Measurements from ENCODE around the gene ZNF594.
A peak's percentile ranks its signal among the peaks of the same experiment; 100 is the strongest.
"Not testable (repeated sequence)": the region's sequence is repeated elsewhere in the genome, so short reads cannot be mapped to it uniquely, and the experiment has no call there.

ZNF594 gene

DNA sequence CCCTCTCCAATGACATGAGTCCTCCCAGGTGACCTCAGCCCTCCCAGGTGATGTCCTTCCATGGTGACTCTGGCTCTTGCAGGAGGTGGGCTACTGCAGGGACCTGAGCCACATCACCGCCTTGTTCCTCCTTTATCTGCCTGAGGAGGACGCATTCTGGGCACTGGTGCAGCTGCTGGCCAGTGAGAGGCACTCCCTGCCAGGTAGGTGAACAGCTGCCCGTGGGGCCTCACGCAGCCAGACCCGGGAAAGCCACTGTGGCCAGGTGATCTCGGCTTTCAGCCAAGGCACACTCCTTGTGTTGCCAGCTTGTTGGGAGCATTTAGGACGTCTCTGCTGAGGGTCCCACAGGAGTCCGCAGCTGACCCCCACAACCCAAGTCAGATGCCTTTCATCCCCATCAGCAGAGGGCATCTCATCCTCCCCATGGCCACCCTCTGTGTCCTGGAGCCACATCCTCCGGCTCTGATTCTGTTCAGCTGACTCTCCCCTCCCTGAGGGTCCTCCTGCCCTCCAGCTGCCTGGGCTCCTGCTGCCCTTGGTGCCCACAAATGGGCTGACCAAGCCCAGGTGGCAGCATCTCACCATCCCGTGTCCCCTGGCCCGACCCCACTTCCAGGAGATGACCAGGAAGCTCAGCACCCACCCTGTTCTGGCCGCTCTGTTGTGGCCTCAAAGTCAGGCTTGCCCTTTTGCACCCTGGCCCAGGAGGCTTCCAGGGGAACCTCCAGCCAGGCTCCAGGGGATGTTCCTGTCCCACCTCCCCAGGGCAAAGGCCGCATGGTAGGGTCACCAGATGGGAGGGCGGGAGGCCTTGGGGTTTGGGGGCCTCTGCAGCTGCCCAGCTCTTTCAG lies 55.7 kb downstream of the ZNF594 start:
- peak in 1 of 2 experiments; percentile 10 for DNase-seq

DNA sequence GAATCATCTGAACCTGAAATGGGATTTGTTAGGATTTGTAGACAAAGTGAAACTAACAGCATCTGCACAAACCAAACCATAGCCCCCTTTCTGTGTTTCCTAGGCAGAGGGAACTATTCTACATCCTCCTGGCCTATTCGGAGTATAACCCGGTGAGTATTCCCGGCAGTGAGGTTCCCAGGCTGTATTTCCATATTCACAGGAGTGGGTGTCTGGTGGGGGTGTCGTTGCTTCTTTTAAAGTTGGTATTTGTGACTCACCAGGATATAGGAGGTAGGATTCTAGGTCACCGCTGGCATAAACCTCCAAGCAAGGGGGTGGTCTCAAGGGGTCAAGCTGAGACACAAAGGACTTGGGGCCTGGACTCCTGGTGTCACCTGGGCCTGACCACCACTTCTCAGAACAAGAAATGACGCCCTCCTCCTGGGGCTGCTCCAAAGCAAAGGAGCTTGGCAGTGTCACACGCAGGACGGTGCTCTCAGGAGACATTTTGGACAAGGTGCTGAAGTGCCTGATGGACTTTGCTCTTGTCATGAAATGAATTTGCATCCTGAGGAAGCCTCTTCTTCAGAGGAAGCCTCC lies 56.4 kb downstream of the ZNF594 start:
- DNase-seq = not testable (repeated sequence)

DNA sequence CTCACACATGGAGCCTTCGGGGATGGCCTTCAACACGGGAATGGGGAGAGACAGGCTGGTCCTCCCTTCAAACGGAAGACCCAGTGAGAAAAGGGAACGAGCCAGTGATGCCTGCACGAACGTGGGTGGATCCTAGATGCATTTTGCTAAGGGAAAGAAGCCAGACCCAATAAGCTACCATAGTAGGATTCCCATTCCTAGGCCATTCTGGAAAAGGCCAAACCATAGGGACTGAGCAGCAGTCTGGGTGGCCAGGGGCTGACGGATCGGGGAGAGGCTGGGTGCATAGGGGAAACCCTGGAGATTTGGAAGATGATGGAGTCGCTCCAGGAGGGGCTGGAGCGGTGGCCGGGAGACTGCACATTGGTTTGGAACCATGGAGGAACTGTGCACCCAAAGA lies 57.1 kb downstream of the ZNF594 start:
- DNase-seq = peak in 1 of 2 experiments; percentile 5

DNA sequence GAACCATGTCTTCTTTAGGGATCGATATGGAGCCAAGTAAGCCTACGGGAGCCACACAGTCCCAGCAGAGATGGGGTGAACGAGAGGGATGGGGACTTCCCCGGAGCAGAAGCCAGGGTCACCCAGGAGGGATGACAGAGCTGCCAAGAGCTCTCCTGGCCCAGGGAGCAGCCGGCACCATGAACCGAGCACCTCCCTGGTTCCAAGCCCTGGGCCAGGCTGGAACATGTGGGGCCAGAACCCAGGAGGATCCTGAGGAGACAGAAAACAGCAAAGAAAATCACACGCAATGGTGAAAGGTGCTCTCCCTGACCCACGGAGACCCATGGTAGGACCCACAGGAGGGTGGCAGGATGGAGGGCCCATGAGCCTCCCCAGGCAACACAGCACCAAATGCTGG lies 57.7 kb downstream of the ZNF594 start:
- DNase-seq = peak in 1 of 2 experiments; percentile 8

DNA sequence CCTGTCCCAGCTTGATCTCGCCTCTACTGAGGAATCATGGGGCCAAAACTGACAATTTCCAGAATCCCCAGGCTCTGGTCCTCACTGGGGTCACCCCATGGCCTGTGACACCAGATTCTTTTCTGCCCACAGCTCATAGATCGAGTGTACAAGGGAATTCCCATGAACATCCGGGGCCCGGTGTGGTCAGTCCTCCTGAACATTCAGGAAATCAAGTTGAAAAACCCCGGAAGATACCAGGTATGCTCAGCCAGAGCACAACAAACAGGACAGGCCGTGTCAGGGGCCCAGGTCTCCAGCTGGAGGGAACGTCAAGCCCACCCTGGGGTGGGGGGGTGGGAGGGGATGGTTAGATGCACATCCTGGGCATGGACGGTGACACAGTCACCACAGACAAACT lies 58.4 kb downstream of the ZNF594 start:
- no peak for DNase-seq

DNA sequence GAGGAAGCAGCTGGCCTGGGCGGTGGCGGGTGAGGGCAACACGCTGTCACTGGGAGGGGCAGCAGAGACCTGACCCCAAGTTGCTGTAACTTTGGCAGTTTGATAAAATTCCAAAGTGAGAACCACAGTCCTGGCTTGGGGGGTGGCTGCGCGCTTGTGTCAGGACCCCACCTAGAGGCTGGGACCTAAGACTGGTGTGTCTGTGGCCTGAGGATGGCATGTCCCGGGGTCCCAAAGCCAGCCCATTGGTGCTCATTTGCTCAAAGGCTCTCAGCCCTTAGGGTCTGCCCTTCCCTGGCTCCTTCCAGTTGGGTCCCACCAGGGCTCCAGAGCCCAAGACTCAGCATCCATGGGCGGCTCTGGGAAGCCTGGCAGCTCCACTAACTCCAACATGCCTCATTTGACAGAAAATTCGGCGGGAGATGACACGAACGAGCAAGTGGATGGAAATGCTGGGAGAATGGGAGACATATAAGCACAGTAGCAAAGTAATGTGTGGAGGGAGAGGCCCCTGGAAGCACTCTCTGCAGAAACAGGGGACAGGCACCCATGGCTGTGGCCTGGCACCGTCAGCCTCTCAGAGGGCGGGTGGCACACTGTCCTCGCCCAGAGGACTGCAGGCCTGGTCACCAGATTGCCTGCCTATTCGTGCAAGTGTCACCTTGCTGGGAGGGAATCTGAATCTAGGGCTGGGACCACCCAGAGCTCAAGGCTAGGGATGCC lies 59.0 kb downstream of the ZNF594 start:
- peak in 1 of 2 experiments; percentile 7 for DNase-seq

DNA sequence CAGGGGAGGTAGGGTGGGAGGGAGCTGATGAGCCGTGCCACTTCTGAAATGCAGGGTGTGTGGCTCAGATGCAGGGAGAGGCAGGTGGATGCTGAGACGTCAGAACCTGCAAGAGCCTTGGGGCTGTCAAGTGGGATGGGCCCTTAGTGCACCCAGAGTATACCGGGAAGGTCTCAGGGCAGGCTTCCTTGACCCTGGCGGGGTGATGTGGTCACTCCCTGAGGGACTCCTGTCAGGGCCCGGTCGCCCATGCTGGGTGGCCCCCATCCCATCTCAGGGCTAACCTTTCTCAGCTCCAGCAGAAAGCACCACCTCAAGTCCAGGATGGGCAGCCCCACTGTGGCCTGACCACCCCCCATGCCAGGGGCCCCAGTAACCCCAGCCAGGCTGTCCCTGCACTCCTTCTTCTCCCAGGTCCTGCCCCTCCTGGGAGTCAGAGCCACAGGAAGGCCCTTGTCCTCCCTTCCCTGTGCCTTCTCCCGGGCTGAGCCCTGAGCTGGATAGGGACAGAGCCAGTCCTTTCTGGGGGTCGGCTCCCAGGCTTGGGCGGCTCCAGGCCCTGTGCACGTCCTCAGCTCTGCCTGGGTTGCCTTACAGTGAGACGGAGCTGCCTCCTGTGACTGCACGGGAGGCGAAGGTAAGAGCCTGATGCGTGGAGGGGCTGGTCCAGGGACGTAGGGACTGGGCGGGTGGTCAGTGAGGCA lies 59.7 kb downstream of the ZNF594 start:
- DNase-seq = peak in 1 of 2 experiments; percentile 7

DNA sequence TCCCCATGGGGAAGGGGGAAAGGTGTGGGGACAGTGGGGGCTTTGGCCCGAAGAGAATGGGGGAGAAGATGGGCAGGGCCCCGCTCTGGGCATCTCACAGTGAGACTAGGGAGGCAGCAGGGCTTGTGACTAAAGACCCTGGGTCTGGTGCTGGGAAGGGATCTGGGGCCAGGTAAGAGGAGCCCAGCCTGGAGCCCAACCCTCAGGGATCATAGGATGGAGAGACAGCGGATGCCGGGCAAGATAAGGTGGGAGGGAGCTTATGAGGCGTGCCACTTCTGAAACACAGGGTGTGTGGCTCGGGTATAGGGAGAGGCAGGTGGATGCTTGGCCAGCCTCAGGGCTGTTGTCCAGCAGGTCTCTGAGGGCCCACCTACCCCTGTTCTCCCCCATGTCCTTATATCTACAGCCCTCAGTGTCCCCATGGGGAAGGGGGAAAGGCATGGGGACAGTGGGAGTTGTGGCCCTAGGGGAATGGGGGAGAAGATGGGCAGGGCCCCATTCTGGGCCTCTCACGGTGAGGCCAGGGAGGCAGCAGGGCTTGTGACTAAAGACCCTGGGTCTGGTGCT lies 60.4 kb downstream of the ZNF594 start:
- no peak for DNase-seq

DNA sequence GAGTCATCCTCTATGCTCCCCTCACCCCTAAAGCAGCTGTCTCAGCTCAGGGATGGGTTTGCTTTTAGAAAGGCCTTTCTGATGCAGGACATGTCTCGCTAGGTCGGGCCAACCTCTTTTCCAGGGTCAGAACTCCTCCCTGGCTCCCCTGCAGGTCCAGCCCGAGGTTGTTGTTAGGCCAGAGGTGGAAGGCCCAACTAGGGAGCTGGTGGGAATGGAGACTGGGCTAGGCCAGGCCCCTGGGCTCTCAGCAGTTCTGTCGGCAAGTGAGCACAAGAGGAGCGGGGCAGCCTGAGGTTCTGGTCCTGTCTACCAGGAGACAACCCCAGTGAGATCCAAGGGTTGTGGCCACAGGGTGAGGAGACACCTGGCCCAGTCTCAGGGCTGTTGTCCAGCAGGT lies 61.0 kb downstream of the ZNF594 start:
- peak in 1 of 2 experiments; percentile 10 for DNase-seq

DNA sequence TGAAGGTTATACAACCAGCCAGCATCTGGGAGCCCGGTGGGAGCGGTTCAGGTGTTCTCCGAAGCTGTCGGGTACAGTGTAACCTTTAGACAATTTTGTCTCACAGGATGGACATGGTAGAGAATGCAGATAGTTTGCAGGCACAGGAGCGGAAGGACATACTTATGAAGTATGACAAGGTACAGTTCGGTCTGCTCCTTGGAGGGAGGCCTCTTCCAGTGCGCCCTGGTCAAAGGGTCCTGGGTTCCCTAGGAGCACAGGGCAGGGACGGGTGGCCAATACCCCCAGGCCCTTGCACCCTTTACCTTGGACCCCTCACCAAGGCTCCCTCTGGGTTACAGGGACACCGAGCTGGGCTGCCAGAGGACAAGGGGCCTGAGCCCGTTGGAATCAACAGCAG lies 61.4 kb downstream of the ZNF594 start:
- peak in 1 of 2 experiments; percentile 11 for DNase-seq

DNA sequence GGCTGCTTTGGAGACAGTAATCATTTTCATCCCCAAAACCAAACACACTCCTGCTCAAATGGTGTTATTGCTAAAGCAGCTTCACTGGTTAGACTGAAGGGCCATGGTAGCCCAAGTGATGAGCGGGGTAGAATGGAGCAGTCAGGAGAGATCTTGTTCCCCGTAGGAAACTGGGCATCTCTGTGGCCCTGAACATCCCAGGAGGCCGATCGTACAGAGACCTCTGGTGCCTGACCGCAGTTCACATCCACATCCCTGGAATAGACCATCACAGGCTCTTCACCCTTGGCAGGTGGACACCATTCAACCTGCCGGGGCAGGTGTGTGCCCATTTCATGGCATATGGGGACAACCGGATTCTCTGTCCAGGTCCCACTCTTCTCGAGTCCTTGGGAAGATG lies 61.9 kb downstream of the ZNF594 start:
- DNase-seq = peak in 1 of 2 experiments; percentile 9
